Measurements from ENCODE around the gene LMO1. TPM values are rescaled to one million over a fixed set of nuclear protein-coding genes. Genes with fewer than 3 reads are reported as not detected.

The LMO1 gene
- polyA plus RNA-seq, 1 of the 3 experiments (the other 2 are of a cell fraction) = 0.12 TPM

- Histone ChIP-seq H3K4me1 (ENCODE audit: control insufficient read depth in 1 of 2, insufficient read depth in 2 of 2, low read depth in 1 of 2, low read length in 1 of 2) (peaks cover 0 to 87% of the 10 kb centered on the region in 2 experiments; a peak in 2 of 4 replicates), H3K36me3 (replicated peaks in 1 of 2; ENCODE audit: control insufficient read depth in 1 of 2, insufficient read depth in 2 of 2, low read length in 1 of 2) (no peaks in the 10 kb centered on the region), H2AFZ (ENCODE audit: low read depth) (no peak overlapping the region), H3F3A (replicated peaks; ENCODE audit: insufficient read depth) (no peaks in the 10 kb centered on the region), H3K27ac (ENCODE audit: low read depth in 2 of 2, low read length in 1 of 2) (peak overlapping the region in 1 of 2 experiments; percentile 96; a peak in 2 of 4 replicates), H3K4me3 (ENCODE audit: low read depth in 2 of 2, low read length in 1 of 2) (no peak overlapping the region), H3K9ac (no peak overlapping the region), H3K9me3 (no peaks in the 10 kb centered on the region), H4K20me1 (ENCODE audit: insufficient read depth) (no peaks in the 10 kb centered on the region), H3K9me2 (no peaks in the 10 kb centered on the region), H3K4me2 (no peak overlapping the region), H3K79me2 (ENCODE audit: insufficient read depth) (no peaks in the 10 kb centered on the region), H3K27me3 (ENCODE audit: insufficient read depth) (no peaks in the 10 kb centered on the region)
- TF ChIP-seq MAX (IDR thresholded peaks at IDR 0.05; ENCODE audit: low read depth) = no peak
- no peak for TF ChIP-seq MEF2A (IDR thresholded peaks at IDR 0.05; ENCODE audit: borderline replicate concordance, low read depth)
- no peak for TF ChIP-seq FOSL2 (IDR thresholded peaks at IDR 0.05; ENCODE audit: borderline replicate concordance, low read depth)
- no peak for TF ChIP-seq EP300 (IDR thresholded peaks at IDR 0.05; ENCODE audit: borderline replicate concordance in 1 of 2, low read depth in 1 of 2, low read length in 1 of 2)
- TF ChIP-seq CHD2 (IDR thresholded peaks at IDR 0.05; ENCODE audit: low read length, partially characterized antibody) = no peak
- no peak for TF ChIP-seq FOXJ3 (CRISPR knock-in tag; IDR thresholded peaks at IDR 0.05)
- no peak for TF ChIP-seq TAF1 (IDR thresholded peaks at IDR 0.05; ENCODE audit: borderline replicate concordance, low read depth, low read length)
- no peak for TF ChIP-seq JUND (IDR thresholded peaks at IDR 0.05)
- TF ChIP-seq USF2 (IDR thresholded peaks at IDR 0.05; ENCODE audit: borderline replicate concordance, low read depth, low read length) = no peak
- TF ChIP-seq CTCF (IDR thresholded peaks at IDR 0.05) = no peak
- POLR2A ChIA-PET = interaction anchor here (1.2 to 1.8 kb wide), 2 partner anchors 13 to 25 kb away, joined by 3 to 4 read pairs; no protein-coding TSS in a partner anchor
- CTCF ChIA-PET = interaction anchor here (0.7 to 16.3 kb wide), 6 partner anchors 19 to 169 kb away, joined by 3 to 302 read pairs (median 3); partner anchors contain the start of gene LMO1
- WGBS (ENCODE audit: low lambda C conversion rate) = 84% methylated on average over 10 of the region's 10 CpGs
- DNase-seq = no peak
Observed at GRCh38 chr11:8237453-8237852, 26.2 kb downstream of the LMO1 start.

GRCh38 chr11:8235925-8236324 lies 27.8 kb downstream of the LMO1 start:
- peaks cover 0 to 88% of the 10 kb centered on the region in 2 experiments; a peak in 2 of 4 replicates for H3K4me1 ChIP-seq (ENCODE audit: control insufficient read depth in 1 of 2, insufficient read depth in 2 of 2, low read depth in 1 of 2, low read length in 1 of 2)
- 81% methylated on average over 4 of the region's 4 CpGs for WGBS (ENCODE audit: low lambda C conversion rate)
- TF ChIP-seq RXRA (IDR thresholded peaks at IDR 0.05; ENCODE audit: borderline replicate concordance, low read depth) = no peak
- 0 out of 2 replicates have a peak, but pooled peaks have one; percentile 22 for TF ChIP-seq RCOR1 (IDR thresholded peaks at IDR 0.05; ENCODE audit: low read length)
- no peak for TF ChIP-seq USF1 (IDR thresholded peaks at IDR 0.05; ENCODE audit: borderline replicate concordance, low read depth)
- no peak for TF ChIP-seq REST (IDR thresholded peaks at IDR 0.05; ENCODE audit: low read depth, low read length)
- peak in 1 of 2 experiments; percentile 43; a peak in 1 of 4 replicates for TF ChIP-seq EP300 (IDR thresholded peaks at IDR 0.05; ENCODE audit: borderline replicate concordance in 1 of 2, low read depth in 1 of 2, low read length in 1 of 2)
- TF ChIP-seq SIN3A (IDR thresholded peaks at IDR 0.05; ENCODE audit: borderline replicate concordance, low read depth, low read length) = no peak
- TF ChIP-seq EZH2phosphoT487 (IDR thresholded peaks at IDR 0.05; ENCODE audit: borderline replicate concordance, low read depth) = no peak
- no peak for TF ChIP-seq FOXJ3 (CRISPR knock-in tag; IDR thresholded peaks at IDR 0.05)
- TF ChIP-seq NRF1 (IDR thresholded peaks at IDR 0.05; ENCODE audit: low read depth, low read length) = no peak
- TF ChIP-seq MXI1 (IDR thresholded peaks at IDR 0.05; ENCODE audit: low read depth, low read length) = peak; percentile 69; the same call in 1 of the 2 replicates

More at GRCh38 chr11:8235925-8236324, 27.8 kb downstream of the LMO1 start:
- no peak for DNase-seq
- Histone ChIP-seq H3F3A (replicated peaks; ENCODE audit: insufficient read depth) (no peaks in the 10 kb centered on the region), H2AFZ (ENCODE audit: low read depth) (no peak overlapping the region), H3K4me3 (ENCODE audit: low read depth in 2 of 2, low read length in 1 of 2) (no peak overlapping the region), H3K27ac (ENCODE audit: low read depth in 2 of 2, low read length in 1 of 2) (peak overlapping the region in 1 of 2 experiments; percentile 96; a peak in 2 of 4 replicates), H3K27me3 (ENCODE audit: insufficient read depth) (no peaks in the 10 kb centered on the region), H3K36me3 (replicated peaks in 1 of 2; ENCODE audit: control insufficient read depth in 1 of 2, insufficient read depth in 2 of 2, low read length in 1 of 2) (no peaks in the 10 kb centered on the region), H3K4me2 (no peak overlapping the region), H3K79me2 (ENCODE audit: insufficient read depth) (no peaks in the 10 kb centered on the region), H3K9me3 (no peaks in the 10 kb centered on the region), H3K9ac (no peak overlapping the region), H4K20me1 (ENCODE audit: insufficient read depth) (no peaks in the 10 kb centered on the region), H3K9me2 (no peaks in the 10 kb centered on the region)
- CTCF ChIA-PET = interaction anchor here (0.7 to 16.3 kb wide), 4 partner anchors 11 to 331 kb away, joined by 3 to 302 read pairs (median 6); partner anchors contain the start of gene LMO1
- POLR2A ChIA-PET = interaction anchor here (0.6 kb wide), 1 partner anchor 48 kb away, joined by 4 read pairs; no protein-coding TSS in a partner anchor
